ENCODE results near the gene ATP6AP1.
"Not testable (repeated sequence)": the region's sequence is repeated elsewhere in the genome, so short reads cannot be mapped to it uniquely, and the experiment has no call there.

Gene ATP6AP1, protein sequence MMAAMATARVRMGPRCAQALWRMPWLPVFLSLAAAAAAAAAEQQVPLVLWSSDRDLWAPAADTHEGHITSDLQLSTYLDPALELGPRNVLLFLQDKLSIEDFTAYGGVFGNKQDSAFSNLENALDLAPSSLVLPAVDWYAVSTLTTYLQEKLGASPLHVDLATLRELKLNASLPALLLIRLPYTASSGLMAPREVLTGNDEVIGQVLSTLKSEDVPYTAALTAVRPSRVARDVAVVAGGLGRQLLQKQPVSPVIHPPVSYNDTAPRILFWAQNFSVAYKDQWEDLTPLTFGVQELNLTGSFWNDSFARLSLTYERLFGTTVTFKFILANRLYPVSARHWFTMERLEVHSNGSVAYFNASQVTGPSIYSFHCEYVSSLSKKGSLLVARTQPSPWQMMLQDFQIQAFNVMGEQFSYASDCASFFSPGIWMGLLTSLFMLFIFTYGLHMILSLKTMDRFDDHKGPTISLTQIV

DNA sequence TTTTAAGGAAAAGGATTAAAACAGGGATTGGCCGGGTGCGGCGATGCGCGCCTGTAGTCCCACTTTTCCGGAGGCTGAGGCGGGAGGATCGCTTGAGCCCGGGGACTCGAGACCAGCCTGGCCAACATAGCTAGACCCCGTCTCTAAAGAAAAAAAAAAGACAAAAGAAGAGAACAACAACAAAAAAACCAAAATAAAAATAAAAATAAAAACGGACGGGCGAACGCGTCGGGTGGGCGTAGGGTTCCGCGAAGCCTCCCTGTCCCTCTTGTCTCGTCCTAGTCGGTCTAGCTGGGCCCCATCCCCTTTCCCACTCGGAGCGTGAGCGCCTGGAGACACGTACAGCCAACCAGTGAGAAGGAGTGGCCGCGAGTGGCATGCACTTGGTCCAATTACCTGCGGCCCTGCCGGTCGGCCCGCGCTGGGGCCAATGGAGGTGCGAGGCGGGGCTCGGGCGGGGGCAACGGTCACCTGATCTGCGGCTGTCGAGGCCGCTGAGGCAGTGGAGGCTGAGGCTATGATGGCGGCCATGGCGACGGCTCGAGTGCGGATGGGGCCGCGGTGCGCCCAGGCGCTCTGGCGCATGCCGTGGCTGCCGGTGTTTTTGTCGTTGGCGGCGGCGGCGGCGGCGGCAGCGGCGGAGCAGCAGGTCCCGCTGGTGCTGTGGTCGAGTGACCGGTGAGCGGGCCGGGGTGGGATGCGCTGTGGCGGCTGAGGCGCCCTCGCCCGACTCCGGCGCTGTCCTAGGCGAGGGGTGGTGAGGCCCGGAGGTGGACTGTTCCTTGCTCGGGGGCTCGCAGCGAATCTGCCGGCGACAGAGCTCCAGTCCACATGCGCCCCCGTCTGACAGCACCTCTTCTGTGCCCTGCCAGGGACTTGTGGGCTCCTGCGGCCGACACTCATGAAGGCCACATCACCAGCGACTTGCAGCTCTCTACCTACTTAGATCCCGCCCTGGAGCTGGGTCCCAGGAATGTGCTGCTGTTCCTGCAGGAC is at the start of gene ATP6AP1:
Gene ATP6AP1 (plus strand): TSS at position 502 of the 996 bp plus-strand sequence. CDS start 16 bp downstream, at position 518.
- Mint-ChIP-seq H3K9me3 (no peaks in the 10 kb centered on the region), H3K36me3 (ENCODE audit: low read depth) (peaks cover 19% of the 10 kb centered on the region), H3K4me1 (ENCODE audit: low read depth) (peaks cover 24% of the 10 kb centered on the region), H3K4me3 (peak within 1 kb of the TSS; percentile 79), H3K27ac (peak within 1 kb of the TSS; percentile 77), H3K27me3 (peaks cover 11% of the 10 kb centered on the region)
- DNase-seq = peak; percentile 88

DNA sequence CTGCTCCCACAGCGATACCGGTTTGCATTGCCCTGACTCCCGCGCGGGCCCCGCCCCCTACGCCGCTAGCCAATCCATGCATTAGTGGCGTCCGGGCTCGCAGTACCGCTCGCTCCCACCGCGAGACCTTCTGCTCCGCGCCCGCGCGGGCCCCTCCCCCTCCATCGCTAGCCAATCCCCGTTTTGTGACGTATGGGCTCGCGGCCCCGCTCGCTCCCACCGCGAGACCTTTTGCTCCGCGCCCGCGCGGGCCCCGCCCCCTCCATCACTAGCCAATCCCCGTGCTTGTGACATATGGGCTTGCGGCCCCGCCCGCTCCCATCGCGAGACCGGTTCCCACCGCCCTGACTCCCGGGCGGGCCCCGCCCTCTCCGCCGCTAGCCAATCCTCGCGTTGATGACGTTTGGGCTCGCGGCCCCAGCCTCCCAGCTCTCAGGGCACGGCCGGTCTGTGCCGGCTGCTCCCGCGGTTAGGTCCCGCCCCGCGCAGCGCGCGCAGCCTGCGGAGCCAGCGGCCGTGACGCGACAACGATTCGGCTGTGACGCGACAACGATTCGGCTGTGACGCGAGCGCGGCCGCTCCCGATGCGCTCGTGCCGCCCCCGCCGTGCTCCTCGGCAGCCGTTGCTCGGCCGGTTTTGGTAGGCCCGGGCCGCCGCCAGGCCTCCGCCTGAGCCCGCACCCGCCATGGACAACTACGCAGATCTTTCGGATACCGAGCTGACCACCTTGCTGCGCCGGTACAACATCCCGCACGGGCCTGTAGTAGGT is 49.5 kb upstream of the ATP6AP1 start, which contains the start of gene EMD:
Gene EMD (plus strand): TSS at position 497 of the 770 bp plus-strand sequence. CDS start 190 bp downstream, at position 687.
- DNase-seq = peak; percentile 95
- H3K9me3 Mint-ChIP-seq = no peaks in the 10 kb centered on the region
- H3K36me3 Mint-ChIP-seq (ENCODE audit: low read depth) = peaks cover 24% of the 10 kb centered on the region
- H3K27ac Mint-ChIP-seq = peak within 1 kb of the TSS; percentile 94
- H3K4me3 Mint-ChIP-seq = peak within 1 kb of the TSS; percentile 86
- H3K27me3 Mint-ChIP-seq = peaks cover 4% of the 10 kb centered on the region
- peaks cover 28% of the 10 kb centered on the region for H3K4me1 Mint-ChIP-seq (ENCODE audit: low read depth)

DNA sequence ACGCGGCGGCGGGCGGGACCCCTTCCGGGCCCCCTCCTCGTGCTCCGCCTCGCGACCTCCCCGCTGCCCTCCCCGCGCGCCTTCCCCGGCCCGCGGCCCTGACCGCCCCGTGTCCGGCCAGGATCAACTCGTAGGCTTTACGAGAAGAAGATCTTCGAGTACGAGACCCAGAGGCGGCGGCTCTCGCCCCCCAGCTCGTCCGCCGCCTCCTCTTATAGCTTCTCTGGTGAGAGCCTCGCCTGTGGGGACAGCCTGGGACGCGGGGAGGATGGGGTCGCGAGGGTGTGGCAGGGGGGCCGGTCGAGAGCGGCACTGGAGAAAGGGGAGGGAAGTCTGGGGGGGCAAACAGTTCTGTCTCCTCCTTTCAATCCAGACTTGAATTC is 48.9 kb upstream of the ATP6AP1 start:
- no peak for DNase-seq
- Mint-ChIP-seq H3K36me3 (ENCODE audit: low read depth) (peaks cover 24% of the 10 kb centered on the region), H3K4me1 (ENCODE audit: low read depth) (peaks cover 29% of the 10 kb centered on the region), H3K27me3 (peaks cover 4% of the 10 kb centered on the region), H3K27ac (peak overlapping the region; percentile 94), H3K9me3 (no peaks in the 10 kb centered on the region), H3K4me3 (peak overlapping the region; percentile 86)

DNA sequence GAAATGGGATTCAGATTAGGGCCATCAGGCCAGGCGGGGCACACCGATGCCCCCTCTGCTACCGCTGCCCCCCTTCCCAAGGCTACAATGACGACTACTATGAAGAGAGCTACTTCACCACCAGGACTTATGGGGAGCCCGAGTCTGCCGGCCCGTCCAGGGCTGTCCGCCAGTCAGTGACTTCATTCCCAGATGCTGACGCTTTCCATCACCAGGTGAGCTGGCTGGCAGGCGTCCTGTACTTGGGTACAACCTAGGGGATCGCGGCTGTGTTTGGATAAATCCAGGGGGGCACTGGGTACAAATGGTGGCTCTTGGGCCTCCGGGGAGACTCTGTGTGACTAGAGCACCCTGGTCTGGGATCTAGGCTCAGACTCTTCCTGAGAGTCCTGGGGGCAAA is 48.3 kb upstream of the ATP6AP1 start:
- Mint-ChIP-seq H3K9me3 (no peaks in the 10 kb centered on the region), H3K27ac (peak overlapping the region; percentile 94), H3K36me3 (ENCODE audit: low read depth) (peaks cover 24% of the 10 kb centered on the region), H3K27me3 (peaks cover 4% of the 10 kb centered on the region), H3K4me3 (peak overlapping the region; percentile 86), H3K4me1 (ENCODE audit: low read depth) (peaks cover 30% of the 10 kb centered on the region)
- DNase-seq = no peak

DNA sequence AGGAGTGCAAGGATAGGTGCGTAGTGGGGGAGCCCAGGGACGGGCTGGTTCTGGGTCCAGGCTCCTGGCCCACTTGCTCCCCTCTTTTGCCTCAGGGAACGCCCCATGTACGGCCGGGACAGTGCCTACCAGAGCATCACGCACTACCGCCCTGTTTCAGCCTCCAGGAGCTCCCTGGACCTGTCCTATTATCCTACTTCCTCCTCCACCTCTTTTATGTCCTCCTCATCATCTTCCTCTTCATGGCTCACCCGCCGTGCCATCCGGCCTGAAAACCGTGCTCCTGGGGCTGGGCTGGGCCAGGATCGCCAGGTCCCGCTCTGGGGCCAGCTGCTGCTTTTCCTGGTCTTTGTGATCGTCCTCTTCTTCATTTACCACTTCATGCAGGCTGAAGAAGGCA is 47.7 kb upstream of the ATP6AP1 start:
- H3K4me1 Mint-ChIP-seq (ENCODE audit: low read depth) = peaks cover 28% of the 10 kb centered on the region
- H3K27ac Mint-ChIP-seq = peak overlapping the region; percentile 94
- H3K27me3 Mint-ChIP-seq = peaks cover 4% of the 10 kb centered on the region
- H3K36me3 Mint-ChIP-seq (ENCODE audit: low read depth) = peaks cover 24% of the 10 kb centered on the region
- DNase-seq = no peak
- H3K4me3 Mint-ChIP-seq = peak overlapping the region; percentile 86
- H3K9me3 Mint-ChIP-seq = no peaks in the 10 kb centered on the region

DNA sequence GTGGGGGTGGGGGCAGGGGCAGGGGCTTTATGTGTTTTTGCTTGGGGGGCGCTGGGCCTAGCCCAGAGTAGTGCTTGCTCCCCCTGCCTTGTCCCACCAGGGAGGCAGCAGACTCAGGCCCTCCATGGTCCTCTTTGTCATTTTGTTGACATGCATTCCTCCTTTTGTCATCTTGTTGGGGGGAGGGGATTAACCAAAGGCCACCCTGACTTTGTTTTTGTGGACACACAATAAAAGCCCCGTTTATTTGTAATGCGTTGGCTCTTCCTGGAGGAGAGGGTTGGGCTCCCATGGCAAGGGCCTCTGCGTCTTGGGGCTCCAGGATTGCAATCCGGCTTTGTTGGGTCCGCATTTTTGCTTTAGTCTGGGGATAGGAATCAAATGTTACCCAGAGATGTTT is 47.2 kb upstream of the ATP6AP1 start:
- Mint-ChIP-seq H3K27ac (no peak overlapping the region), H3K9me3 (no peaks in the 10 kb centered on the region), H3K4me3 (no peak overlapping the region), H3K4me1 (ENCODE audit: low read depth) (peaks cover 28% of the 10 kb centered on the region), H3K27me3 (peaks cover 4% of the 10 kb centered on the region), H3K36me3 (ENCODE audit: low read depth) (peaks cover 24% of the 10 kb centered on the region)
- no peak for DNase-seq

DNA sequence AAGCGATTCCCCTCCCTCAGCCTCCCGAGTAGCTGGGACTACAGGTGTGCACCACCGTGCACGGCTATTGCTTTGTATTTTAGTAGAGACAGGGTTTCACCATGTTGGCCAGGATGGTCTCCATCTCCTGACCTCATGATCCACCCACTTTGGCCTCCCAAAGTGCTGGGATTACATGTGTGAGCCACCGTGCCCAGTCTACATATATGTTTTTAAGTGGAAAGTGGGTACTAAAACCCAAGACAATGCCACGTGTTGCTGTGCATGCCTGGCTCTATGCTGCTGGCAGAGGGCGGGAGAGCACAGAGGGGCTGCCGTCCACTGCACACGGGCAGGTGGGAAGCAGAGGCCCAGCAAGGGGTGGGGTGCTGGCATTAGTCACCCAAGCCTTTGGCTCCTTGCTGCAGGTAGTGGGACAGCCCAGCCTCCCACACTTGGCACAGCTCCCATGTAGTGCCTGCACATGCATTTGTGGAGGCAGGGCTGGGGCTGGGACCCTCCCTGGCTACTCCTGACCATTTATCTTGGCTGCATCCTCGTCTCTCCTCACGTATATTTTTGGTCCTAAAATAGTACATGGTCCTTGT is 45.9 kb upstream of the ATP6AP1 start:
- Mint-ChIP-seq H3K36me3 (ENCODE audit: low read depth) (peaks cover 24% of the 10 kb centered on the region), H3K4me1 (ENCODE audit: low read depth) (peaks cover 24% of the 10 kb centered on the region), H3K27me3 (peaks cover 4% of the 10 kb centered on the region), H3K4me3 (no peak overlapping the region), H3K27ac (peak overlapping the region; percentile 44), H3K9me3 (no peaks in the 10 kb centered on the region)
- no peak for DNase-seq

DNA sequence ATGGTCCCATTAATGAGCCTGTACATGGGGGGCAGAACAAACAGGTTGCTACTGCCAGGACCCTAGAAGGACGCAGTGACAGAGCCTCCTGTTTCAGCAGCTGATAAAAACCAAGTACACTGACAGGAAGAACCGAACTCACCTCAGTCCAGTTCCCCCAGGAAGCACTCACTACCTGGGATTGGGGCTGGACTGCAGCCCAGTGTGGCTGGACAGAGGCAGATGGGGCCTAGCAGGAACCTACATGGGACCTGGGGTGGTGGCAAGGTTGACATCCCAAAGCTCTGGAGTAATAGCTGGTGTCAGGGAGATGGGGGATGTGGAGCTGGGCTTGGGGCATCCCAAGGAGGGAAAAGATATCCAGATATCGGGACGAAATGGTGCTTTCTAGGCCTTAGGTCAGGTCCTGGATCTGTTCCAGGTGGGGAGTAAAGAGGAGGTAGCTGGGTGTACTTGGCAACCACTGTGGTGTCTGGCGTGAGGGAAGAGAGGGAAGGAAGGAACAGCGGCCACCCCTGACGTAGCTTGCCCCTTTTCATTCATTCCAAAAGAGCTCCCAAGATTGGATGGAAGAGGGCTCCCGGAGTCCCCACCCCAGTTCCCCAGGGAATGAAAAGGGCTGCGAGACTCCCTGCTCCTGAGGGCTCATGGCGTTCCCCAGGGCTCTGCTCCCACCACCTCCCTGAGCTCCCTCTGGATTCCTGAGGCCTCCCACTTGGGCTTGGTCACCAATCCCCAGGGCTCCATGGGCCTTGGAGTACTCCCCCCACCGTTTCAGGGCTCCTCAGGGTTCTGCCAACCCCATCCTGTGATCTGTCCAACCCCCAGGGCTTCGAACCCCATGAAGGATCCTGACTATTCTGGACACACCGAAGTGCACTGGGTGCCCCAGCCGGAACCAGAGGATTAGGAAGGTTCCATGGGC is 44.9 kb upstream of the ATP6AP1 start:
- Mint-ChIP-seq H3K36me3 (ENCODE audit: low read depth) (peaks cover 24% of the 10 kb centered on the region), H3K27ac (no peak overlapping the region)
- peak; percentile 25 for DNase-seq

DNA sequence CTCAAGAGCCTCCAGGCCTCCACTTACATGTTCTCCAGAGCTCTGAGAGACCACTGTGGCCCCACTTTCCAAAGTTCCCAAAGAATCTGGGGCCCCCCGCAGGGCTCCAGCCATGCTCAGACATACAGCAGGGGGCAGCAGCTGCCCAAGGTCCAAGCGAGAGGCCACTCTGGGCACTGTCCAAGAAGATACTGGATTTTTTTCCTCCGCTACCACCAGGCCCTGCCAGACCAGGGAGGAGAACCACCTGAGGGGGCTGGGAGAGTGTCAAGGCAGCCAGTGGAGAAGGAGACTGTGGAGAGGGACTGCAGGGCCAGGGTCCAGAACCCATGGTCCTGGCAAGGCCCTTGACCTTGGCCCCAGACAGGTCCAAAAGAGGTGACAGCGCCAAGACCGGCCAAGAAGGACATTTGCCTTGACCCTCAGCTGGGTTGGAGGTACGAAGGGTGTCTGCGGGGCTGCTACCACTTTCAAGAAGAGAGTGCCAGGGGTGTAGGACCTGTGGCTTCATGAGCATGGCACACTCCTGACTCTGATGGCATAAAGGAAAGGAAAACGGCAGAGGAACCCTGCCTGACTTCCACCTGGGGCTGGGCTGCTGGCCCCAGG is 44.1 kb upstream of the ATP6AP1 start:
- Mint-ChIP-seq H3K27ac (peak overlapping the region; percentile 29), H3K4me3 (no peak overlapping the region), H3K9me3 (no peaks in the 10 kb centered on the region), H3K27me3 (peaks cover 4% of the 10 kb centered on the region), H3K4me1 (ENCODE audit: low read depth) (peaks cover 22% of the 10 kb centered on the region), H3K36me3 (ENCODE audit: low read depth) (peaks cover 24% of the 10 kb centered on the region)
- peak; percentile 28 for DNase-seq

More for the DNA sequence above, 44.9 kb upstream of the ATP6AP1 start:
- H3K9me3 Mint-ChIP-seq = no peaks in the 10 kb centered on the region
- peaks cover 4% of the 10 kb centered on the region for H3K27me3 Mint-ChIP-seq
- peaks cover 22% of the 10 kb centered on the region for H3K4me1 Mint-ChIP-seq (ENCODE audit: low read depth)
- no peak overlapping the region for H3K4me3 Mint-ChIP-seq

DNA sequence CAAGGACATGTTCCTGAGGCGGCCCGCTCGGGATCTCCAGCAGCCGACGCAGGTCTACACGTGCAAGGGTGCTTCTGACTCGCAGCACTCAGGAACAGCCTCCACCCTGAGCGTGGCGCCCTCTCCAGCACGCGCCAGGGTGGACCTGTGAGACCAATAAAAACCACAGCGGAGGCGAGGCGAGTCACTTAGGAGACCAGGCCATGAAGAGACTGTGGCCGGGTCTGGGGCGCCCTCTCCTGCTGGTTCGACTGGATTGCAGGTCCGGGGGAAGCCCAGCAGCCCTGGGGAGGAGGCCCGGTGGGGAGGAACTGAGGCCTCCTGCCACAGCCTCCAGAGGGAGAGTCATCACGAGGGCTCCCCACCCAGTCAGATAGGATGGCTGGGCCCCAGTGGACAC is 40.4 kb upstream of the ATP6AP1 start:
- not testable (repeated sequence) for H3K4me1 Mint-ChIP-seq (ENCODE audit: low read depth); DNase-seq; H3K27me3 Mint-ChIP-seq; H3K4me3 Mint-ChIP-seq; H3K36me3 Mint-ChIP-seq (ENCODE audit: low read depth); H3K9me3 Mint-ChIP-seq; H3K27ac Mint-ChIP-seq

DNA sequence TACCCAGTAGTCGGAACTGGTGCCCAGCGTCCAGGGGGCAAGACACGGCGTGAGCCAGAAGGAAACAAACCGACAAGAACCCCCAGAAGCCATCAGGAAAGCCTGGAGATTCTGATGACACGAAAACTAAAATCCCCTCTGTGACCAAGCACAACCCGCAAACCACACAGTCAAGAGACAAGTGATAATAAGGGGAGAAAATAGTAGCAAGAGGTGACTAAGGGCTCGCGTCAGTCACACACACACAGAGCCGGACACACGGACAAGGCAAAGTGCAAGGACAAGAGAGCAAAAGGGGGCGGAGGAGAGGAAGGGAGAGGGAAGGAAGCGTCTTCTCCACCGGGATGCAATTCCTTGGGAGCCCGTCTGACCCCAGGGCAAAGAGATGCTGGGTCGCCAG is 39.8 kb upstream of the ATP6AP1 start:
- not testable (repeated sequence) for H3K9me3 Mint-ChIP-seq; H3K27ac Mint-ChIP-seq; H3K4me1 Mint-ChIP-seq (ENCODE audit: low read depth); H3K27me3 Mint-ChIP-seq; DNase-seq; H3K36me3 Mint-ChIP-seq (ENCODE audit: low read depth); H3K4me3 Mint-ChIP-seq

DNA sequence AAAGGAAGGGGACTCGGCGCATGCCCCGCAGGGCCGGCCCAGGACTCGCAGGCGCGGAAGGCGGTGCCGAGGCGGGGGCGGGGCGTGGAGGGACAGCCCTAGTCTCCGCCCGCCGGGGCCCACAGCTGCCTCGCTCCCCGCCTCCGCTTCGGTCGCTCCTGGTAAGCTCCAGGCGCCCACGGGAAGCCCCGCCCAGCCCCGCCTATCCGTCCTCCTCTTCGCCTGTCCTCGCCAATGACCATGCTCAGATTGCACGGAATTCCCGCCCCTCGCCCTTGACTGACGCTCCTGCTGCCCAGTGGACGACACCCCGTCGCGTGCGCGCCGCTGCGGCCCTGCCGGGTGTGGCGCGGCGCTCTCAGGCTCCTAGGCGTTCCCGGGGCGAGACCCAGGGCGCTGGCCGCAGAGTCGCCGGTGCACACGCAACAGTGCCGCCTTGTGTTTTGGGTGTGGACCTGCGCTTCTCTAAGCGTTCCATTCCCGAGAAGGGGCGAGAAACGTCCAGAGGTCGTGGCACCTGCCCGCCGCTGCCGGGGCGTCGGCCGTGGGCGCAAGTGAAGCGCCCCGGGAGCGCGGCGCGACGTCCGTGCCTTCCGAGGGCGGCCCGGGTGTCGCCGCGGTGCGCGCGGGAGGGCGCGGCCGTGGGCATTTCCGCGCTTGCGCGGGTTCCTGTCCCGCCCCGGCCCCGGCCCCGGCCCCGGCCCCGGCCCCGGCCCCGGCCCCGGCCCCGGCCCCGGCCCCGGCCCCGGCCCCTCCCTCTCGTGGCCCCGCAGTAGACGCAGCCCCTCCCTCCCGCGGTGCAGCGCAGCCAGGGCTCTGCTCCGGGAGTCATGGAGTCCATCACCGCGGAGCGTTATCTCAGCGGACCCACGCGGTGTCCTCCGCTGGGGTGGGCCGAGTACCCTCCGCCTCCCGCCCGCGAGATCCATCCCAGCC is 38.4 kb upstream of the ATP6AP1 start:
- not testable (repeated sequence) for H3K36me3 Mint-ChIP-seq (ENCODE audit: low read depth); H3K4me3 Mint-ChIP-seq; H3K27me3 Mint-ChIP-seq; H3K9me3 Mint-ChIP-seq; H3K4me1 Mint-ChIP-seq (ENCODE audit: low read depth); H3K27ac Mint-ChIP-seq
- DNase-seq = peak; percentile 74
